Measurements from ENCODE around the gene RHOD. TPM values are rescaled to one million over a fixed set of nuclear protein-coding genes. Genes with fewer than 3 reads are reported as not detected.
A peak's percentile ranks its signal among the peaks of the same experiment; 100 is the strongest.

RHOD gene
- total RNA-seq, 2 experiments from 2014 or later, result 0.57 to 0.87 TPM

GRCh38 chr11:67111261-67111660, 54.6 kb downstream of the RHOD start:
- H3K36me3 Mint-ChIP-seq, result no peaks in the 10 kb centered on the region
- ChIA-PET POLR2A (no interaction called here), CTCF (interaction anchor here (1.4 kb wide), 1 partner anchor 8 kb away, joined by 3 read pairs; the partner anchor contains the start of gene KDM2A)
- H3K27me3 Mint-ChIP-seq, result no peaks in the 10 kb centered on the region
- no peak for DNase-seq
- no peak overlapping the region for H3K27ac Mint-ChIP-seq
- H3K9me3 Mint-ChIP-seq, result no peaks in the 10 kb centered on the region
- no peaks in the 10 kb centered on the region for H3K4me1 Mint-ChIP-seq (ENCODE audit: low read depth)
- intact Hi-C loops (cut with micrococcal nuclease), result loop anchor here (10.0 kb wide), 1 partner anchor 374 kb away; the partner anchor contains the start of gene AIP
- no peak overlapping the region for H3K4me3 Mint-ChIP-seq

DNA sequence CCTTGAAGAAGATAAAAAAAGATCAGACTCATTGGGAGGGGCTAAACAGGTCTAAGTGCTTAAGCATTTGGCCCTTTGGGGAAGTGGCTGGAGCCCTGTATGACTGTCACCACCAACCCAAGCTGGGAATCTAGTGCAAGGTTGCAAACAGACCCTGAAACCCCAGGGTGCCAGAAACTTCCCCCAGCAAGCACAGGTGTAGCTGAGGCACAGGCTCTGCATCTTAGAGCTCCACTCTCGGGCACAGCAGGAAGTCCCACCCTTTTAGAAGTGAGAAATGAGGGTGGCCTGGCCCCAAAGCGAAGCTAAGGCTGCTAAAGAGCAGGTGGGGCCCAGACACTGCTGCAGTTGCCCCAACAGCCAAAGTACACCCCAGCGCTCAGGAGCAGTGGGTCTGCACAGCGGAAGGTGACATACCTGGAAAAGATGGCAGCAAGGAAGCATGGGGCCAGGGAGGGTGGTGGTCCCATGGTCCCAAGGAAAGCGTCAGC, 56.6 kb downstream of the RHOD start:
- POLR2A ChIA-PET, result no interaction called here
- Mint-ChIP-seq H3K27ac (no peak overlapping the region), H3K4me3 (no peak overlapping the region), H3K9me3 (no peaks in the 10 kb centered on the region), H3K36me3 (no peaks in the 10 kb centered on the region), H3K4me1 (ENCODE audit: low read depth) (peaks cover 3% of the 10 kb centered on the region), H3K27me3 (no peaks in the 10 kb centered on the region)
- no peak for DNase-seq
- intact Hi-C loops (cut with micrococcal nuclease), result loop anchor here (10.0 kb wide), 1 partner anchor 372 kb away; the partner anchor contains the start of gene AIP
- CTCF ChIA-PET, result no interaction called here

DNA sequence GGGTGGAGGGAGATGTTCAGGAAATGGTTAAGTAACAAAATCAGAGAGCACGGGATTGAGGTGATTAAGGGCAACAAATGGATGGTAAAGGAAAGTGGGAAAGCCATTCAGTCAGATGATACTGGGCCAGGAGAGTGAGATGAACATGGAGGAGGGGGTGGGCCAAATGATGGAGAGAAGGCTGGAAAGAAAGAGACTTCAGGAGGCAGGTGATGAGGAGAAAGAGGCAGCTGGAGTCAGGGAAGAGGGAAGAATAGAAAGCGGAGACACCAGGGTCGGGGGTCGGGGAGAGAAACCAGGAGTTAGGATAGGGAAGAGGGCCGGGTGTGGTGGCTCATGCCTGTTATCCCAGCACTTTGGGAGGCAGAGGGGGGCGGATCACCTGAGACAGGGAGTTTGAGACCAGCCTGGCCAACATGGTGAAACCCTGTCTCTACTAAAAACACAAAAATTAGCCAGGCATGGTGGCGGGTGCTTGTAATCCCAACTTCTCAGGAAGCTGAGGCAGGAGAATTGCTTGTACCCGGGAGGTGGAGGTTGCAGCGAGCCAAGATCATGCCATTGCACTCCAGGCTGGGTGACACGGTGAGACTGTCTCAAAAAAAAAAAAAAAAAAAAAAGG, 57.7 kb downstream of the RHOD start:
- Mint-ChIP-seq H3K27ac (no peak overlapping the region), H3K4me1 (ENCODE audit: low read depth) (peaks cover 3% of the 10 kb centered on the region), H3K4me3 (no peak overlapping the region), H3K27me3 (no peaks in the 10 kb centered on the region), H3K36me3 (no peaks in the 10 kb centered on the region), H3K9me3 (no peaks in the 10 kb centered on the region)
- CTCF ChIA-PET, result no interaction called here
- intact Hi-C loops (cut with micrococcal nuclease), result loop anchor here (10.0 kb wide), 1 partner anchor 370 kb away; the partner anchor contains the start of gene AIP
- no peak for DNase-seq
- POLR2A ChIA-PET, result no interaction called here

GRCh38 chr11:67116758-67117105, 60.1 kb downstream of the RHOD start:
- Mint-ChIP-seq H3K27me3 (no peaks in the 10 kb centered on the region), H3K36me3 (peaks cover 16% of the 10 kb centered on the region), H3K4me1 (ENCODE audit: low read depth) (peaks cover 11% of the 10 kb centered on the region), H3K9me3 (no peaks in the 10 kb centered on the region), H3K27ac (no peak overlapping the region), H3K4me3 (no peak overlapping the region)
- ChIA-PET CTCF (interaction anchor here (0.6 to 1.4 kb wide), 3 partner anchors 33 to 45 kb away, joined by 3 to 5 read pairs (median 4); no protein-coding TSS in a partner anchor), POLR2A (no interaction called here)
- DNase-seq, result no peak
- intact Hi-C loops (cut with micrococcal nuclease), result loop anchor here (5.0 to 10.0 kb wide), 2 partner anchors 46 to 368 kb away; partner anchors contain the start of gene AIP

GRCh38 chr11:67117176-67117575, 60.5 kb downstream of the RHOD start:
- Mint-ChIP-seq H3K9me3 (no peaks in the 10 kb centered on the region), H3K36me3 (peaks cover 16% of the 10 kb centered on the region), H3K27me3 (no peaks in the 10 kb centered on the region), H3K27ac (no peak overlapping the region), H3K4me3 (peak overlapping the region; percentile 68), H3K4me1 (ENCODE audit: low read depth) (peaks cover 14% of the 10 kb centered on the region)
- ChIA-PET CTCF (interaction anchor here (0.6 to 1.4 kb wide), 3 partner anchors 33 to 45 kb away, joined by 3 to 5 read pairs (median 4); no protein-coding TSS in a partner anchor), POLR2A (interaction anchor here (0.7 to 2.2 kb wide), 2 partner anchors 14 to 123 kb away, joined by 3 to 5 read pairs; no protein-coding TSS in a partner anchor)
- DNase-seq, result no peak
- intact Hi-C loops (cut with micrococcal nuclease), result loop anchor here (5.0 to 10.0 kb wide), 2 partner anchors 45 to 368 kb away; partner anchors contain the start of gene AIP

DNA sequence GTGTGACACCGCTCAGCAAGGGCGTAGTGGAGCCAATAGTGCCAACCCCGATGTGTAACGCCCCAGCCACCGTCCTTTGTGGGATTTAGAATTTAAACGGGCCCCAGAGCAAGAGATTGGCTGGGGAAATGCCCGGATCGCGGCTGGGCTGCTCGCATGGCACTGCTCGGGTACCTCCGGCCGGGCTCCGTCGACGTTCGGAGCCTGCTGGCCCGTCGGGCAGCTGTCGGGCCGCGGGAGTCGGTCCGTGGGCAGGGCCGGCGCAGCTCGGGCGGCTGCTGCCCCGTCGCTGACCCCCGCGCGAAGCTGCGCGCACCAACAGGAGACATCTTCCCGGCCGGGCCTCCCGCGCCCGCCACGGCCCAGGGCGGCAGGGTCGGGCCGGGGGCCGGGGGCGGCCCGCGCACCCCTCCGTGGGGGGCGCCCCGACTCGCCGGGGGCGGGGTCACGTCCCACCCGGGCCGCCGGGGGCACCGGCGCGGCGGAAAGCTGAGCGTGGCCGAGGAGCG, 61.1 kb downstream of the RHOD start:
- Mint-ChIP-seq H3K4me3 (peak overlapping the region; percentile 68), H3K4me1 (ENCODE audit: low read depth) (peaks cover 14% of the 10 kb centered on the region), H3K27ac (no peak overlapping the region), H3K27me3 (no peaks in the 10 kb centered on the region), H3K36me3 (peaks cover 16% of the 10 kb centered on the region), H3K9me3 (no peaks in the 10 kb centered on the region)
- ChIA-PET POLR2A (interaction anchor here (0.7 to 3.3 kb wide), 3 partner anchors 15 to 123 kb away, joined by 3 to 17 read pairs (median 5); no protein-coding TSS in a partner anchor), CTCF (interaction anchor here (0.6 to 1.4 kb wide), 3 partner anchors 34 to 77 kb away, joined by 3 to 5 read pairs (median 4); no protein-coding TSS in a partner anchor)
- intact Hi-C loops (cut with micrococcal nuclease), result loop anchor here (5.0 to 10.0 kb wide), 2 partner anchors 45 to 367 kb away; partner anchors contain the start of gene AIP
- peak; percentile 70 for DNase-seq

DNA sequence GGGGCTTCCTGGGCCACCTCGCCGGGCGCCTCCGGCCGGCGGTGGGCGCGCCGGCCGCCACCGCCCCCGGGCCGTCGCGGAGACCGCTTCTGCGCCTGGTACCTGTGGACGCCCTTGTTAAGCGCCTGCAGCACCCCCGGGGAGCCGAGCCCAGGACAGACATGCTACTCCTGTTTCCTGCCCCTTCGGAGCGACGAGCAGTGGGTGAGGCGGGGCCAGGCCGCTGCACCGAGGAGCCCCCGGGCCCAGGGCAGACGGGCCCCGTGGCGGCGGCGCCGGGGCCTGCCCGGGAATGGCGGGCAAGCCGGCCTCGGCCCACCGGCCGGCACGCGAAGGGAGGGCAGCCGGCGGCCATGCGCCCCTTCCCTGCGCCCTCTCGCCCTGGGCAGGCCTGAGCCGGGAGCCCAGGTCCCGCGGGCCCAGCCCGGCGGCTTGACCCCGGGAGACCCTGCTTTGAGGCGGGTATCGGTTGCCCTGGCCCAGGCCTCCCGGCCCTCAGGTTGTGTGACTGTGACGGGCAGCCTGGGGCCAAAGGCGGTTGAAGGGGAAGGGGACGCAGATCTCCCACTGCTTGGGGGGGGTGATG, 61.6 kb downstream of the RHOD start:
- peaks cover 16% of the 10 kb centered on the region for H3K36me3 Mint-ChIP-seq
- H3K27me3 Mint-ChIP-seq, result no peaks in the 10 kb centered on the region
- peak overlapping the region; percentile 65 for H3K27ac Mint-ChIP-seq
- DNase-seq, result peak; percentile 65
- H3K9me3 Mint-ChIP-seq, result no peaks in the 10 kb centered on the region
- H3K4me1 Mint-ChIP-seq (ENCODE audit: low read depth), result peaks cover 20% of the 10 kb centered on the region
- ChIA-PET CTCF (interaction anchor here (0.6 to 1.4 kb wide), 3 partner anchors 37 to 126 kb away, joined by 3 to 7 read pairs (median 4); no protein-coding TSS in a partner anchor), POLR2A (interaction anchor here (2.2 to 3.3 kb wide), 2 partner anchors 15 to 122 kb away, joined by 5 to 17 read pairs; no protein-coding TSS in a partner anchor)
- peak overlapping the region; percentile 73 for H3K4me3 Mint-ChIP-seq
- intact Hi-C loops (cut with micrococcal nuclease), result loop anchor here (5.0 to 10.0 kb wide), 2 partner anchors 44 to 367 kb away; partner anchors contain the start of gene AIP

DNA sequence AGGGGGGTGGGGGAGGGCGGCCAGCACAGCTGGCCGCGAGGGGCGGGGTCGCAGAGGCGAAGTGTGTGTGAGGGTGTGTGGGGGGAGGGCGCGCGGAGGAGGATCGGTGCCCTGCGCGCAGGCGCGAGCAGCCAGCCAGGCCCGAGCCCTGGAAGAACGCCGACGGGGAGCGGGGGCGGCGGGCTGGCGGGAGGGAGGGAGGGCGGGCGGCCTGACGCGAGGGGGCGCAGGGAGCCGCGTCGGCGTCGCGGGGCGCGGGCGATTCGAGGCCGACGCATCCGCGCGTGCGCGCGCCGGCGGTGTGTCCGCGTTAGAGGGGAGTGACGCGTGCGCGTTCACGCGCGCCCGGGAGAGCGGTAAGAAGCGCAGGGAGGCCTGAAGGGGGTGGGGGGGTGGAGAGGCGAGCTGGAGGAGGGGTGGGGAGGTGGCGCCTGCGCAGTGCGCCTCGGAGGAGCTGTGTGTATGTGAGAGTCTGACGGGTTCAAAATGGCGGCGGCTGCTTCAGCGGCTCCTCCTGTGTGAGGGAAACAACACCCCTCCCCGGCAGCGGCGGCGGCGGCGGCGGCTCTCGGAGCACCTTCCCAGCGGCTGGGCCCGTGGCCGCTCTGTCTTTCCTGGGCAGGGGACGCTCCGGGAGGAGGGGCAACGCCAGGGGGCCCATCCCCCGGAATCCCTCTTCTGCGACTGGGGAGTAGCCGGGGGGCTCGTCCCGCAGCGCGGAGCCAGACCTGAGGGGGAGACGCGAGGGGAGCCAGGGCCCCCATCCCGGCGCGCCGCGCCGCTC, 62.3 kb downstream of the RHOD start, which contains the start of gene KDM2A:
Gene KDM2A, plus strand, starts transcription at position 463 of the 784 bp plus-strand sequence. CDS start 2,054 bp downstream, outside the sequence.
- intact Hi-C loops (cut with micrococcal nuclease), result loop anchor here (1.0 to 10.0 kb wide), 4 partner anchors 43 to 366 kb away; partner anchors contain the start of genes AIP and PC
- ChIA-PET CTCF (interaction anchor here (0.7 to 1.6 kb wide), 8 partner anchors 8 to 126 kb away, joined by 3 to 7 read pairs (median 4); no protein-coding TSS in a partner anchor), POLR2A (interaction anchor here (0.6 to 3.3 kb wide), 3 partner anchors 16 to 160 kb away, joined by 3 to 17 read pairs (median 5); no protein-coding TSS in a partner anchor)
- Mint-ChIP-seq H3K27me3 (no peaks in the 10 kb centered on the region), H3K27ac (peak within 1 kb of the TSS; percentile 93), H3K4me3 (peak within 1 kb of the TSS; percentile 99), H3K4me1 (ENCODE audit: low read depth) (peaks cover 21% of the 10 kb centered on the region), H3K36me3 (peaks cover 16% of the 10 kb centered on the region), H3K9me3 (no peaks in the 10 kb centered on the region)
- DNase-seq, result peak; percentile 100

DNA sequence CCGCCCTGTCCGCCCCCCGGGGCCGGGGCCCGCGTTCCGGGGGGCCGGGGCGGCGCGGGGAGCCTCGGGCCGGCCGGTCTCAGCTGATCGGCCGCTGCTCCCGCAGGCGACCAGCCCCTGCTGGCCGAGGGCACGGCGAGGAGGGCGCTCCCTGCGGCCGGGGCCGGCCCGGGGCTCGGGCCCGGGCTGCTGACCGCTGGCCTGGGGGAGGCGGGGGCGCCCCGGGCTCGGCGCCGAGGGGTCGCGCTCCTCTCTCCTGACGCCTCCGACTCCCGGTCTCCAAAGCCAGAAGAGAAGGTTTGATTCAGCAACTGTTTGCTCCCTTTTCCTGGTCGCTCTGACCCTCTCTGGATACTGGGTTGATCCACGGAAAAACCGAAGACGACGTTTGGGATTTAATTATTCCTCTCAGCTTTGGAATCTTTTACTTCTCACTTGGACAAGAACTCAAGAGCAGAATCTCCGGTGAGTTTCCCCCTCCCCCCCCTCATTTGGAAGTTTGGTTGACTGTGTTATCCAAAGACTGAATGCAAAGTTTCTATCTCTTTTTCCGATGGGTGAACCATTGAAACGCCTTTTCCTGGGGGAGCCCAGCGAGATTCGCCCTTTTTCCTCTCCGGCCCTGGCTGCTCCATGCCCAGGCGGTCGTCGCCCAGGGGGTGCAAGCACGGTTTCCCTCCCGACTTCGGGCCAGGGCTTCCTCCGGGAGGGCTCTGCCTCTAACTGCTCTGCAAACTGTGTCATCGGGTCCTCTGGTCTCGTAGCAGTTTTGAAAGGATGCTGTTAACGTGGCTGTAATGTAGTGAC, 63.1 kb downstream of the RHOD start:
- Mint-ChIP-seq H3K4me1 (ENCODE audit: low read depth) (peaks cover 21% of the 10 kb centered on the region), H3K36me3 (peaks cover 16% of the 10 kb centered on the region), H3K27ac (peak overlapping the region; percentile 93), H3K4me3 (peak overlapping the region; percentile 99), H3K27me3 (no peaks in the 10 kb centered on the region), H3K9me3 (no peaks in the 10 kb centered on the region)
- ChIA-PET CTCF (interaction anchor here (0.7 to 1.6 kb wide), 8 partner anchors 9 to 125 kb away, joined by 3 to 7 read pairs (median 4); no protein-coding TSS in a partner anchor), POLR2A (interaction anchor here (0.6 to 3.3 kb wide), 2 partner anchors 120 to 161 kb away, joined by 3 to 17 read pairs; no protein-coding TSS in a partner anchor)
- DNase-seq, result peak; percentile 47
- intact Hi-C loops (cut with micrococcal nuclease), result loop anchor here (1.0 to 10.0 kb wide), 4 partner anchors 43 to 365 kb away; partner anchors contain the start of genes AIP and PC

DNA sequence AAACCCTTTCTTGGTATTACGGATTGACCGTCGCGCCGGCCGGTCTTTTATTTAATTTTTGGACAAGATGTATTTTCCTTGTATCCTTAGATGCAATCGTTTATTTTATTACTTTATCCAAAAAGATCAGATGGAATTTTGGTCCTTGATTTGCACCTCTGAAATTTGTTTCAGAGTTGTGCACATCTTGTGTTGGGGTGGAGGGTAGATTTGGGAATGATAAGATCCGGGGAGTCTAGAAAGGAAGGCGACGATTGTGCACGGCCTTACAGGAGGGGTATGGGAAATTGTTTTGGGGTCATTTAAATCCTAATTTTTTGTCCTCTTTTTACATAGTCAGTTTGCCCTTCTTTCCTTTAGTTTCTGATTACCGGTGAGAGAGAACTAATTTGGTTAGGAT, 63.8 kb downstream of the RHOD start:
- peak overlapping the region; percentile 93 for H3K27ac Mint-ChIP-seq
- CTCF ChIA-PET, result interaction anchor here (1.6 kb wide), 1 partner anchor 15 kb away, joined by 5 read pairs; no protein-coding TSS in a partner anchor
- H3K4me3 Mint-ChIP-seq, result peak overlapping the region; percentile 99
- peaks cover 21% of the 10 kb centered on the region for H3K4me1 Mint-ChIP-seq (ENCODE audit: low read depth)
- POLR2A ChIA-PET, result interaction anchor here (3.3 kb wide), 1 partner anchor 120 kb away, joined by 17 read pairs; no protein-coding TSS in a partner anchor
- intact Hi-C loops (cut with micrococcal nuclease), result no loop called here
- DNase-seq, result no peak
- peaks cover 19% of the 10 kb centered on the region for H3K36me3 Mint-ChIP-seq
- no peaks in the 10 kb centered on the region for H3K27me3 Mint-ChIP-seq
- H3K9me3 Mint-ChIP-seq, result no peaks in the 10 kb centered on the region

Data from activated CD4-positive, alpha-beta memory T cell treated with anti-CD3 and anti-CD28 coated beads for 36 hours (primary cell).